NCI-H2227 (cell line): Measurements from ENCODE around the gene SLC29A3.
A peak's percentile ranks its signal among the peaks of the same experiment; 100 is the strongest.

Source experiments
- DNase-seq: peaks from one replicate; lab custom pipeline; 2025; ENCODE audit not compliant: unreplicated experiment; lab: John Stamatoyannopoulos, UW

Gene SLC29A3

GRCh38 chr10:71299071-71299785, 19.8 kb upstream of the SLC29A3 start:
- DNase-seq = no peak

GRCh38 chr10:71300555-71301370, 18.3 kb upstream of the SLC29A3 start:
- no peak for DNase-seq

- DNase-seq = no peak
These were observed 17.6 kb upstream of the SLC29A3 start for GRCh38 chr10:71301371-71301916.

GRCh38 chr10:71302451-71302850, 16.6 kb upstream of the SLC29A3 start:
- no peak for DNase-seq

- DNase-seq = peak; percentile 77
These were observed 16.0 kb upstream of the SLC29A3 start for GRCh38 chr10:71302874-71303568.

GRCh38 chr10:71303569-71303907, 15.5 kb upstream of the SLC29A3 start:
- DNase-seq = no peak

- no peak for DNase-seq
These were observed 14.1 kb upstream of the SLC29A3 start for GRCh38 chr10:71304914-71305313.

GRCh38 chr10:71306979-71307378, 12.1 kb upstream of the SLC29A3 start:
- no peak for DNase-seq

- no peak for DNase-seq
These were observed 11.5 kb upstream of the SLC29A3 start for GRCh38 chr10:71307469-71308085.

GRCh38 chr10:71308244-71308643, 10.8 kb upstream of the SLC29A3 start:
- DNase-seq = no peak

GRCh38 chr10:71308985-71309384, 10.1 kb upstream of the SLC29A3 start:
- DNase-seq = no peak

GRCh38 chr10:71309919-71310318, 9.1 kb upstream of the SLC29A3 start:
- no peak for DNase-seq

- no peak for DNase-seq
These were observed 6.8 kb upstream of the SLC29A3 start for GRCh38 chr10:71312220-71312619.

- peak; percentile 15 for DNase-seq
These were observed 6.0 kb upstream of the SLC29A3 start for GRCh38 chr10:71312811-71313789.

GRCh38 chr10:71314028-71314693, 4.9 kb upstream of the SLC29A3 start:
- DNase-seq = peak; percentile 52

GRCh38 chr10:71314694-71315225, 4.3 kb upstream of the SLC29A3 start:
- no peak for DNase-seq

GRCh38 chr10:71316056-71316785, 2.8 kb upstream of the SLC29A3 start:
- no peak for DNase-seq

GRCh38 chr10:71316786-71317160, 2.3 kb upstream of the SLC29A3 start:
- DNase-seq = no peak

- DNase-seq = no peak
These were observed 1.3 kb upstream of the SLC29A3 start for GRCh38 chr10:71317739-71318138.
